ENCODE data around the gene TRAPPC3. TPM values are rescaled to one million over a fixed set of nuclear protein-coding genes. Genes with fewer than 3 reads are reported as not detected.

Gene TRAPPC3
- total RNA-seq, 1 experiment from 2014 or later, result 52.7 TPM

- Histone ChIP-seq H3K23ac (ENCODE audit: insufficient read length, low read depth, low read length) (no peak overlapping the region), H3K4me1 (ENCODE audit: insufficient read depth, low read length) (no peaks in the 10 kb centered on the region), H4K5ac (ENCODE audit: insufficient read length, low read depth, low read length) (no peak overlapping the region), H3K9me3 (ENCODE audit: control insufficient read depth, low read depth, low read length) (no peaks in the 10 kb centered on the region), H3K9ac (ENCODE audit: extremely low read depth, insufficient read length, low read length) (no peak overlapping the region), H3K4me2 (ENCODE audit: insufficient read depth, insufficient read length, low read length) (no peak overlapping the region), H2AK5ac (ENCODE audit: insufficient read length, low read length) (no peak overlapping the region), H3K27ac (ENCODE audit: insufficient read length, low read depth, low read length) (no peak overlapping the region), H2BK120ac (ENCODE audit: low read depth, low read length, poor library complexity, severe bottlenecking) (no peak overlapping the region), H2BK15ac (ENCODE audit: low read depth, low read length) (no peak overlapping the region), H4K8ac (replicated peaks; ENCODE audit: insufficient read length, low read depth, low read length) (no peak overlapping the region), H4K20me1 (ENCODE audit: control insufficient read depth, insufficient read depth, insufficient read length) (no peaks in the 10 kb centered on the region), H4K91ac (ENCODE audit: insufficient read length, low read depth, low read length) (no peak overlapping the region), H3K56ac (ENCODE audit: insufficient read length, low read depth, low read length) (no peak overlapping the region), H3K27me3 (ENCODE audit: insufficient read depth, low read length) (no peaks in the 10 kb centered on the region), H3K79me1 (ENCODE audit: insufficient read depth, low read depth, low read length, poor library complexity, severe bottlenecking) (no peaks in the 10 kb centered on the region), H3K14ac (ENCODE audit: insufficient read depth, low read length) (no peak overlapping the region), H3K79me2 (ENCODE audit: insufficient read depth, low read length) (0 out of 2 replicates have a peak, but pooled peaks cover 3% of the 10 kb centered on the region), H3K4ac (ENCODE audit: low read depth, low read length) (no peak overlapping the region), H2AFZ (ENCODE audit: low read length) (no peak overlapping the region), H2BK5ac (ENCODE audit: insufficient read length, low read length) (no peak overlapping the region), H3K18ac (ENCODE audit: insufficient read length, low read depth, low read length) (no peak overlapping the region), H2BK12ac (ENCODE audit: insufficient read length, low read depth, low read length) (no peak overlapping the region), H3T11ph (ENCODE audit: low read length) (no peak overlapping the region), H3K23me2 (ENCODE audit: insufficient read length, low read depth, low read length, poor library complexity, severe bottlenecking) (peaks cover 3% of the 10 kb centered on the region), H2BK20ac (ENCODE audit: low read depth, low read length, poor library complexity, severe bottlenecking) (no peak overlapping the region)
- no peak overlapping the region for H3K4me3 Mint-ChIP-seq
- H3K36me3 Mint-ChIP-seq (ENCODE audit: insufficient read depth in 1 of 3, low read depth in 3 of 3), result peaks cover 9 to 19% (median 12%) of the 10 kb centered on the region in 3 experiments; a peak in 6 of 7 replicates
- H3K27ac Mint-ChIP-seq, result 0 out of 7 replicates have a peak overlapping the region, but pooled peaks of 1 of the 3 experiments have one; percentile 44
- no CpG with 5 or more reads among the region's 2 CpGs for WGBS (ENCODE audit: extremely low coverage, insufficient read length, low lambda C conversion rate)
- TF ChIP-seq CTCF (conservative IDR thresholded peaks at IDR 0.05), result no peak
- H3K4me1 Mint-ChIP-seq, result peaks cover 3 to 5% of the 10 kb centered on the region in 2 experiments; a peak in 3 of 4 replicates
- no peak for DNase-seq
- no peaks in the 10 kb centered on the region for H3K27me3 Mint-ChIP-seq (ENCODE audit: low read depth)
- no peaks in the 10 kb centered on the region; a peak in 1 of 5 replicates for H3K9me3 Mint-ChIP-seq
Observed at GRCh38 chr1:36144413-36144812, 4.9 kb downstream of the TRAPPC3 start.
